WTC11 (cell line): Measurements from ENCODE around the gene ZDHHC1. TPM values are rescaled to one million over a fixed set of nuclear protein-coding genes. Genes with fewer than 3 reads are reported as not detected.

Experiments used
- ATAC-seq: fragments of 200-7000 bp; cut with Tn5 transposase; 2 replicates; pipeline ENCODE4 v1.10.0; 2021; ENCODE audit warnings: mild to moderate bottlenecking, moderate library complexity
- CTCF ChIA-PET: fragments of 300-600 bp; sonication (Branson Sonifier 250); formaldehyde crosslinking; loops from one replicate; lab custom pipeline; 2021; ENCODE audit warnings: antibody characterized with exemption; lab: Charles Lee
- POLR2A ChIA-PET: fragments of 350-600 bp; sonication (Branson Sonifier 250); formaldehyde crosslinking; loops from one replicate; lab custom pipeline; 2021; ENCODE audit warnings: antibody characterized with exemption; lab: Charles Lee
- DNase-seq: peaks from one replicate; pipeline ENCODE4 v3.0.0; 2021; ENCODE audit warnings: low spot score
- H3K27ac Mint-ChIP-seq: 2 replicates; pipeline ENCODE4 v1.8.0; 2021; ENCODE audit warnings: mixed read lengths
- H3K27me3 Mint-ChIP-seq: 2 replicates; pipeline ENCODE4 v1.8.0; 2021; ENCODE audit warnings: low read depth, mild to moderate bottlenecking, moderate library complexity, mixed read lengths
- H3K36me3 Mint-ChIP-seq: 2 replicates; pipeline ENCODE4 v1.8.0; 2021; ENCODE audit warnings: mixed read lengths
- H3K4me1 Mint-ChIP-seq: 2 replicates; pipeline ENCODE4 v1.8.0; 2022; ENCODE audit warnings: mixed read lengths
- H3K4me3 Mint-ChIP-seq: 2 replicates; pipeline ENCODE4 v1.8.0; 2021; ENCODE audit warnings: mild to moderate bottlenecking, moderate library complexity, mixed read lengths
- H3K9me3 Mint-ChIP-seq: 2 replicates; pipeline ENCODE4 v1.8.0; 2021; ENCODE audit warnings: mixed read lengths
- E2F1 ChIP-seq: sonication (generic); formaldehyde crosslinking; IDR thresholded peaks from 2 replicates; pipeline ENCODE4 v1.8.0; 2022; ENCODE audit warnings: mild to moderate bottlenecking, missing genetic modification reagents
- ETV6 ChIP-seq: sonication (generic); formaldehyde crosslinking; IDR thresholded peaks from 2 replicates; pipeline ENCODE4 v1.8.1; 2022; ENCODE audit warnings: mild to moderate bottlenecking, missing genetic modification reagents
- FOXP4 ChIP-seq: sonication (generic); formaldehyde crosslinking; IDR thresholded peaks from 2 replicates; pipeline ENCODE4 v1.8.0; 2022; ENCODE audit warnings: mild to moderate bottlenecking, missing genetic modification reagents
- GABPB1 ChIP-seq: sonication (generic); formaldehyde crosslinking; IDR thresholded peaks from 2 replicates; pipeline ENCODE4 v1.8.1; 2023; ENCODE audit warnings: mild to moderate bottlenecking, missing genetic modification reagents
- HMGA2 ChIP-seq: fragments of 250-450 bp; sonication (Bioruptor Pico); IDR thresholded peaks from 2 replicates; pipeline ENCODE4 v1.4.0; 2021; ENCODE audit warnings: mild to moderate bottlenecking, moderate library complexity
- HMGXB4 ChIP-seq: sonication (generic); formaldehyde crosslinking; IDR thresholded peaks from 2 replicates; pipeline ENCODE4 v1.8.1; 2023; ENCODE audit warnings: mild to moderate bottlenecking, moderate library complexity, missing genetic modification reagents
- KAT7 ChIP-seq: sonication (generic); formaldehyde crosslinking; IDR thresholded peaks from 2 replicates; pipeline ENCODE4 v1.8.1; 2023; ENCODE audit warnings: missing genetic modification reagents, mild to moderate bottlenecking, borderline replicate concordance
- NFE2L1 ChIP-seq: sonication (generic); formaldehyde crosslinking; IDR thresholded peaks from 2 replicates; pipeline ENCODE4 v1.8.1; 2023; ENCODE audit warnings: missing genetic modification reagents
- PRDM15 ChIP-seq: sonication (generic); formaldehyde crosslinking; IDR thresholded peaks from 2 replicates; pipeline ENCODE4 v1.8.0; 2022; ENCODE audit warnings: missing genetic modification reagents
- PRRX2 ChIP-seq: fragments of 250-450 bp; sonication (Bioruptor Pico); IDR thresholded peaks from 2 replicates; pipeline ENCODE4 v1.8.0; 2021; ENCODE audit warnings: mild to moderate bottlenecking
- SMAD4 ChIP-seq: sonication (generic); formaldehyde crosslinking; IDR thresholded peaks from 2 replicates; pipeline ENCODE4 v1.8.0; 2022; ENCODE audit warnings: mild to moderate bottlenecking, missing genetic modification reagents
- SP1 ChIP-seq: sonication (generic); formaldehyde crosslinking; conservative IDR thresholded peaks from 2 replicates; pipeline ENCODE4 v1.8.1; 2022; ENCODE audit warnings: missing genetic modification reagents
- ZNF263 ChIP-seq: sonication (generic); formaldehyde crosslinking; IDR thresholded peaks from 2 replicates; pipeline ENCODE4 v1.8.1; 2022; ENCODE audit warnings: low read depth, mild to moderate bottlenecking, moderate library complexity, missing genetic modification reagents
- ZNF425 ChIP-seq: fragments of 250-450 bp; sonication (Bioruptor Pico); conservative IDR thresholded peaks from 2 replicates; pipeline ENCODE4 v1.9.0; 2021; ENCODE audit warnings: mild to moderate bottlenecking
- total RNA-seq: library from RNA; stranded (reverse); gene quantifications from 3 replicates; pipeline ENCODE4 v1.2.3, GENCODE V29; 2021
- TF ChIP-seq, protein P1 (sequence below): fragments of 250-450 bp; sonication (Bioruptor Pico); IDR thresholded peaks from 2 replicates; pipeline ENCODE4 v1.9.0; 2021; ENCODE audit warnings: mild to moderate bottlenecking
- TF ChIP-seq, protein P2 (sequence below): sonication (generic); formaldehyde crosslinking; IDR thresholded peaks from 2 replicates; pipeline ENCODE4 v1.8.1; 2022; ENCODE audit warnings: mild to moderate bottlenecking, moderate library complexity, missing genetic modification reagents

Gene ZDHHC1
- total RNA-seq, 1 experiment from 2014 or later, result 4.2 TPM

DNA sequence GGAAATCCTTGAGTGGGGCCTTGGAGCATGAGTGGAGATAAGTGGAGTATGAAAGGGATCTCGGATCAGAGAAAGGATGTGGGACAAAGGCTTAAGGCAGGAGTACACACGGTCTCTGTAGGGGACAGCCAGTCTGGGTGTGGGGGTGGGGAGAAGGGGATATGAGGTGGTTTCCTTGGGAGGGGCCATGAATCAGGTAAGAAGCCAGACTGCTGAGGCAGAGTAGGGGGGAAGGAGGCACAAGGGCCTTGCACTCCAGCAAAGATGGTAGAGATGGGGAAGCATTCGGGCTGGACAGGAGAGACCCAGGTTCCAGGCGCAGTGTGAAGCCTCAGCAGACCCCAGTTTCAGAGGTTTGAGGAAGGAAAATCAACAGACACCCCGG is 16.2 kb upstream of the ZDHHC1 start (continued):
- TF ChIP-seq ZNF425 (CRISPR knock-in tag) (no peak), NFE2L1 (CRISPR knock-in tag) (no peak), HMGA2 (no peak), PRDM15 (CRISPR knock-in tag) (no peak), SMAD4 (CRISPR knock-in tag) (no peak), PRRX2 (no peak), ZNF263 (CRISPR knock-in tag) (no peak)
- TF ChIP-seq, protein P1, sequence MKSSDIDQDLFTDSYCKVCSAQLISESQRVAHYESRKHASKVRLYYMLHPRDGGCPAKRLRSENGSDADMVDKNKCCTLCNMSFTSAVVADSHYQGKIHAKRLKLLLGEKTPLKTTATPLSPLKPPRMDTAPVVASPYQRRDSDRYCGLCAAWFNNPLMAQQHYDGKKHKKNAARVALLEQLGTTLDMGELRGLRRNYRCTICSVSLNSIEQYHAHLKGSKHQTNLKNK (CRISPR knock-in tag), result no peak

DNA sequence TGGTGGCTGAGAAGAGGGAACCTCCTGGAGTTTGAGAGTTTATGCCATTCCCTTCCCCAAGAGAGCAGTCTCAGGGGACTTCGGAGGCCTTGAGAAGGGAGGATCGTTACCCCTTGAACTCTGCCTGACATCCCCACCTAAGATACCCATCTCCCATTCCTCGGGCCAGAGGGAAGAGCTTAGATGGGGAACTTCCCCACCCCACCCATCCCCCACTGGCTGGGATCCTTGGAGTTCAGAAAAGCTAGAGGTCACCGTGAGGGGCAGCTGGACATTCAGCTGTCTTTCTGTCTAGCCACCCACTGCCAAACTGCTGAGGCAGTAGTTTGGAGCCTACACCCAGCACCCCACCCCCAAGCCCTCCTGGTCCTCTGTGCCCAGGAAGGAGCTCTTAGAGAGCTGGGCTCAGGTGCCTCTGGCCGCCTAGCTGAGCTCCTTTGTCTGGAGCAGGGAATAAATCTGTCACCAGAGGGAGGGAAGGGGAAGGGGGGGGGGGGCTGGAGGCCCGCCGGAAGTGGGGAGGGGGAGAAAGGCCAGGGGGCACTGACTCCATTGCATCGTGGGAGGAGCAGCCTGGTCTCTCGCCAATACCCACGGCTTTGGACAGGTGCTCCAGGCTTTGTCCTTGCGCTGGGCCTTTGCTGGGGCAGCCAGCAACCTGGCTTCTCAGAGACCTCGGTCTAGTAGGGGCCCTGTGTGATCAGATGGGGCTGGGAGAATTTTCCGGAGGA is 15.7 kb upstream of the ZDHHC1 start:
- peak overlapping the region; percentile 75 for H3K4me3 Mint-ChIP-seq

DNA sequence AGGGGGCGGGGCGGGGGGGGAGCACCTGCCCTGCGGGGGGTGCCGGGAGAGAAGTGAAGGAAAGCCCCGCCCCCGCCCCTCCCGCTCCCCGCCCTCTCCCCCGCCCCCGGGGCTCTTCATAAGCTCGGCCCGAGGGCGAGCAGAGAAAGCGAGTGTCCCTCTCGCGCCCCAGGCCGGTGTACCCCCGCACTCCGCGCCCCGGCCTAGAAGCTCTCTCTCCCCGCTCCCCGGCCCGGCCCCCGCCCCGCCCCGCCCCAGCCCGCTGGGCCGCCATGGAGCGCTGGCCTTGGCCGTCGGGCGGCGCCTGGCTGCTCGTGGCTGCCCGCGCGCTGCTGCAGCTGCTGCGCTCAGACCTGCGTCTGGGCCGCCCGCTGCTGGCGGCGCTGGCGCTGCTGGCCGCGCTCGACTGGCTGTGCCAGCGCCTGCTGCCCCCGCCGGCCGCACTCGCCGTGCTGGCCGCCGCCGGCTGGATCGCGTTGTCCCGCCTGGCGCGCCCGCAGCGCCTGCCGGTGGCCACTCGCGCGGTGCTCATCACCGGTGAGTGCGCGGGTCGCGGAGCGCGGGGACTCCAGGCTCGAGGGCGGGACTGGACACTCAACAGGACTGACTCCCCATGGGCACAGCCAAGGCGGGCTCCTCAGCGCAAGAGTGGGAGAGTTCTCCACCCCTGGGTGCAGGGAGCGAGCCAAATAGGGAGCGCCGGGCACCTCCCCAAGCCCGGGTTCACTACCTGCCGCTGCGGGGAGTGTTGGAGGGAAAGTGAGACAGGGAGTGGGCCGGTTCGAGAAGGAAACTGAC is 14.9 kb upstream of the ZDHHC1 start, which contains the start of gene HSD11B2:
Gene HSD11B2 (plus strand): TSS at position 145 of the 798 bp plus-strand sequence. CDS start 128 bp downstream, at position 273.
- peak; percentile 75 for DNase-seq
- Mint-ChIP-seq H3K4me3 (peak within 1 kb of the TSS; percentile 77), H3K27me3 (peaks cover 12% of the 10 kb centered on the region), H3K4me1 (peaks cover 60% of the 10 kb centered on the region), H3K36me3 (no peaks in the 10 kb centered on the region), H3K27ac (peak within 1 kb of the TSS; percentile 53), H3K9me3 (no peaks in the 10 kb centered on the region)
- ChIA-PET CTCF (interaction anchor here (0.5 to 4.7 kb wide), 33 partner anchors 10 to 663 kb away, joined by 3 to 57 read pairs (median 6); partner anchors contain the start of genes ATP6V0D1, FHOD1, KCTD19 and LRRC36), POLR2A (interaction anchor here (0.6 to 1.3 kb wide), 5 partner anchors 10 to 160 kb away, joined by 3 to 5 read pairs (median 3); no protein-coding TSS in a partner anchor)
- peak; percentile 54 for ATAC-seq
- peak; percentile 44; the same call in 1 of the 2 replicates for TF ChIP-seq GABPB1 (CRISPR knock-in tag)
- peak; percentile 88; the same call in 1 of the 2 replicates for TF ChIP-seq KAT7 (CRISPR knock-in tag)
- TF ChIP-seq ETV6, result no peak
- 0 out of 2 replicates have a peak, but pooled peaks have one; percentile 16 for TF ChIP-seq HMGXB4
- TF ChIP-seq, protein P2, sequence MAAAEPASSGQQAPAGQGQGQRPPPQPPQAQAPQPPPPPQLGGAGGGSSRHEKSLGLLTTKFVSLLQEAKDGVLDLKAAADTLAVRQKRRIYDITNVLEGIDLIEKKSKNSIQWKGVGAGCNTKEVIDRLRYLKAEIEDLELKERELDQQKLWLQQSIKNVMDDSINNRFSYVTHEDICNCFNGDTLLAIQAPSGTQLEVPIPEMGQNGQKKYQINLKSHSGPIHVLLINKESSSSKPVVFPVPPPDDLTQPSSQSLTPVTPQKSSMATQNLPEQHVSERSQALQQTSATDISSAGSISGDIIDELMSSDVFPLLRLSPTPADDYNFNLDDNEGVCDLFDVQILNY (CRISPR knock-in tag), result 0 out of 2 replicates have a peak, but pooled peaks have one; percentile 49
- TF ChIP-seq FOXP4 (CRISPR knock-in tag), result peak; percentile 75; the same call in 1 of the 2 replicates

More for the DNA sequence above, 15.7 kb upstream of the ZDHHC1 start:
- H3K36me3 Mint-ChIP-seq, result no peaks in the 10 kb centered on the region
- no peaks in the 10 kb centered on the region for H3K9me3 Mint-ChIP-seq
- CTCF ChIA-PET, result interaction anchor here (0.5 to 4.7 kb wide), 28 partner anchors 12 to 1616 kb away, joined by 3 to 57 read pairs (median 6); partner anchors contain the start of genes ATP6V0D1, EXOC3L1, FHOD1 and KCTD19
- peak; percentile 4 for ATAC-seq
- H3K4me1 Mint-ChIP-seq, result peaks cover 54% of the 10 kb centered on the region
- POLR2A ChIA-PET, result interaction anchor here (0.6 to 0.7 kb wide), 4 partner anchors 38 to 557 kb away, joined by 3 to 4 read pairs (median 4); partner anchors contain the start of gene TPPP3
- H3K27me3 Mint-ChIP-seq, result peaks cover 12% of the 10 kb centered on the region
- TF ChIP-seq SP1 (CRISPR knock-in tag) (peak; percentile 48), E2F1 (CRISPR knock-in tag) (no peak)
- TF ChIP-seq, all 79 proteins: peak for 1
- peak overlapping the region; percentile 91 for H3K27ac Mint-ChIP-seq
- peak; percentile 44 for DNase-seq
